Muscle of leg (tissue), 11 donors: ENCODE results near the gene RHOU. TPM values are rescaled to one million over a fixed set of nuclear protein-coding genes. Genes with fewer than 3 reads are reported as not detected.
"Not testable (repeated sequence)": the region's sequence is repeated elsewhere in the genome, so short reads cannot be mapped to it uniquely, and the experiment has no call there.

Experiments used
- DNase-seq: peaks from one replicate; pipeline ENCODE4 v3.0.0; 2013
- H3K27ac ChIP-seq: one replicate; pipeline ENCODE4 v1.5.1; 2013; ENCODE audit warnings: mild to moderate bottlenecking, low read length, control low read depth
- H3K27me3 ChIP-seq: one replicate; pipeline ENCODE4 v1.6.1; 2013; ENCODE audit warnings: low read length; ENCODE audit not compliant: control insufficient read depth, insufficient read depth
- H3K36me3 ChIP-seq: one replicate; pipeline ENCODE4 v1.6.1; 2013; ENCODE audit warnings: low read length; ENCODE audit not compliant: control insufficient read depth, insufficient read depth
- H3K4me1 ChIP-seq: one replicate; pipeline ENCODE4 v1.6.1; 2013; ENCODE audit warnings: low read length; ENCODE audit not compliant: control insufficient read depth, insufficient read depth
- H3K4me3 ChIP-seq: one replicate; pipeline ENCODE4 v1.5.1; 2013; ENCODE audit warnings: low read length, control low read depth
- H3K9me3 ChIP-seq: replicated peaks from 2 replicates; pipeline ENCODE4 v1.6.1; 2013; ENCODE audit warnings: low read depth, low read length; ENCODE audit not compliant: control insufficient read depth
- WGBS: methylation state at CpG from one replicate; pipeline ENCODE4 v1.1.5; 2013; ENCODE audit warnings: missing lambda C conversion rate; ENCODE audit not compliant: insufficient coverage; 5-methylcytosine and 5-hydroxymethylcytosine counted together
- polyA plus RNA-seq, 8 donors: library from polyadenylated mRNA; unstranded; fragments of 120-200 nt; gene quantifications; one replicate each; pipeline versions ENCODE4 v1.2.1 to v1.2.3, GENCODE V29; 2013; ENCODE audit warnings: inconsistent platforms in 1 of 8, low replicate concordance in 1 of 8; ENCODE audit not compliant: insufficient read length in 8 of 8, insufficient read depth in 1 of 8
- total RNA-seq: library from RNA; stranded (reverse); fragments of 120-200 nt; gene quantifications from one replicate; pipeline ENCODE4 v1.2.4, GENCODE V29; 2013

The RHOU gene
- total and polyA plus RNA-seq, 9 donors, result 16.2 to 29.9 (median 20.8) TPM

GRCh38 chr1:228770779-228771223 is 35.5 kb downstream of the RHOU start:
- Histone ChIP-seq H3K4me3 (no peak overlapping the region), H3K27ac (no peak overlapping the region), H3K9me3 (no peaks in the 10 kb centered on the region), H3K4me1 (no peaks in the 10 kb centered on the region), H3K27me3 (no peaks in the 10 kb centered on the region), H3K36me3 (no peaks in the 10 kb centered on the region)
- 90% methylated on average over 2 of the region's 5 CpGs for WGBS
- DNase-seq, result no peak

- H3K27me3 ChIP-seq, result no peaks in the 10 kb centered on the region
- WGBS, result no CpG with 5 or more reads among the region's 4 CpGs
- H3K9me3 ChIP-seq, result no peaks in the 10 kb centered on the region
- DNase-seq, result no peak
- no peak overlapping the region for H3K4me3 ChIP-seq
- H3K4me1 ChIP-seq, result no peaks in the 10 kb centered on the region
- H3K27ac ChIP-seq, result no peak overlapping the region
- H3K36me3 ChIP-seq, result no peaks in the 10 kb centered on the region
These were observed 37.4 kb downstream of the RHOU start for GRCh38 chr1:228772516-228773212.

- DNase-seq, H3K9me3 ChIP-seq, H3K27ac ChIP-seq, H3K4me1 ChIP-seq, H3K4me3 ChIP-seq, H3K27me3 ChIP-seq, H3K36me3 ChIP-seq: not testable (repeated sequence)
- 98% methylated on average over 6 of the region's 9 CpGs for WGBS
These were observed 40.7 kb downstream of the RHOU start for GRCh38 chr1:228775946-228776345.

GRCh38 chr1:228776449-228776848 is 41.2 kb downstream of the RHOU start:
- H3K27ac ChIP-seq, result no peak overlapping the region
- no peak for DNase-seq
- WGBS, result 100% methylated on average over 2 of the region's 2 CpGs
- H3K9me3 ChIP-seq, result no peaks in the 10 kb centered on the region
- no peaks in the 10 kb centered on the region for H3K27me3 ChIP-seq
- H3K4me3 ChIP-seq, result no peak overlapping the region
- H3K36me3 ChIP-seq, result no peaks in the 10 kb centered on the region
- no peaks in the 10 kb centered on the region for H3K4me1 ChIP-seq

- no peak overlapping the region for H3K27ac ChIP-seq
- no peaks in the 10 kb centered on the region for H3K27me3 ChIP-seq
- DNase-seq, result no peak
- no peak overlapping the region for H3K4me3 ChIP-seq
- 71% methylated on average over 1 of the region's 4 CpGs for WGBS
- H3K9me3 ChIP-seq, result no peaks in the 10 kb centered on the region
- no peaks in the 10 kb centered on the region for H3K4me1 ChIP-seq
- H3K36me3 ChIP-seq, result no peaks in the 10 kb centered on the region
These were observed 42.0 kb downstream of the RHOU start for GRCh38 chr1:228777236-228777635.

- Histone ChIP-seq H3K4me1 (no peaks in the 10 kb centered on the region), H3K36me3 (no peaks in the 10 kb centered on the region), H3K4me3 (no peak overlapping the region), H3K9me3 (no peaks in the 10 kb centered on the region), H3K27ac (no peak overlapping the region), H3K27me3 (no peaks in the 10 kb centered on the region)
- DNase-seq, result no peak
- no CpG with 5 or more reads among the region's 1 CpG for WGBS
These were observed 42.7 kb downstream of the RHOU start for GRCh38 chr1:228778026-228778425.

GRCh38 chr1:228778466-228778865 is 43.2 kb downstream of the RHOU start:
- Histone ChIP-seq H3K4me3 (no peak overlapping the region), H3K9me3 (no peaks in the 10 kb centered on the region), H3K36me3 (no peaks in the 10 kb centered on the region), H3K27ac (no peak overlapping the region), H3K4me1 (no peaks in the 10 kb centered on the region), H3K27me3 (no peaks in the 10 kb centered on the region)
- DNase-seq, result no peak
- WGBS, result no CpG with 5 or more reads among the region's 3 CpGs

- no peak overlapping the region for H3K27ac ChIP-seq
- H3K27me3 ChIP-seq, result no peaks in the 10 kb centered on the region
- H3K9me3 ChIP-seq, result no peaks in the 10 kb centered on the region
- no peaks in the 10 kb centered on the region for H3K4me1 ChIP-seq
- no peak for DNase-seq
- no peaks in the 10 kb centered on the region for H3K36me3 ChIP-seq
- no peak overlapping the region for H3K4me3 ChIP-seq
These were observed 43.7 kb downstream of the RHOU start for GRCh38 chr1:228778961-228779360.

GRCh38 chr1:228781161-228781808 is 46.0 kb downstream of the RHOU start:
- H3K4me1 ChIP-seq, result no peaks in the 10 kb centered on the region
- DNase-seq, result no peak
- no peak overlapping the region for H3K4me3 ChIP-seq
- no peaks in the 10 kb centered on the region for H3K36me3 ChIP-seq
- no peak overlapping the region for H3K27ac ChIP-seq
- WGBS, result 8% methylated on average over 2 of the region's 8 CpGs
- H3K27me3 ChIP-seq, result no peaks in the 10 kb centered on the region
- no peaks in the 10 kb centered on the region for H3K9me3 ChIP-seq

- Histone ChIP-seq H3K4me1 (no peaks in the 10 kb centered on the region), H3K9me3 (no peaks in the 10 kb centered on the region), H3K27me3 (no peaks in the 10 kb centered on the region), H3K4me3 (no peak overlapping the region), H3K36me3 (no peaks in the 10 kb centered on the region), H3K27ac (no peak overlapping the region)
- no peak for DNase-seq
- WGBS, result 67% methylated on average over 10 of the region's 10 CpGs
These were observed 46.8 kb downstream of the RHOU start for GRCh38 chr1:228781809-228782661.
